HL-60 (cell line): ENCODE data around the gene BTBD7.

ENCODE experiments used
- DNase-seq, 2 experiments: peaks; one replicate each; pipeline ENCODE4 v3.0.0-alpha.2; 2010 to 2020; ENCODE audit warnings: low read depth in 1 of 2, low spot score in 1 of 2
- H3K27ac ChIP-seq: fragments of 250-450 bp; sonication (Bioruptor Pico); replicated peaks from 2 replicates; pipeline ENCODE4 v1.5.1; 2020; ENCODE audit warnings: mild to moderate bottlenecking, moderate library complexity
- H3K27me3 ChIP-seq: fragments of 250-450 bp; sonication (Bioruptor Pico); 2 replicates; pipeline ENCODE4 v1.5.1; 2021; ENCODE audit warnings: mild to moderate bottlenecking, moderate library complexity; ENCODE audit not compliant: insufficient read depth, poor library complexity, severe bottlenecking
- H3K4me3 ChIP-seq: replicated peaks from 2 replicates; pipeline ENCODE4 v1.5.1; 2011; ENCODE audit warnings: mild to moderate bottlenecking, control low read depth, low read length; ENCODE audit not compliant: insufficient read depth
- GABPA ChIP-seq: IDR thresholded peaks from 2 replicates; pipeline ENCODE4 v1.6.1; 2012; ENCODE audit warnings: low read depth
- POLR2AphosphoS5 ChIP-seq: IDR thresholded peaks from 2 replicates; pipeline ENCODE4 v1.6.1; 2012; ENCODE audit warnings: low read depth
- SPI1 ChIP-seq: IDR thresholded peaks from 2 replicates; pipeline ENCODE4 v1.6.1; 2012; ENCODE audit warnings: low read depth, mild to moderate bottlenecking, borderline replicate concordance
- TF ChIP-seq, protein P1 (sequence below): IDR thresholded peaks from one replicate; pipeline ENCODE4 v1.5.1; 2011; ENCODE audit warnings: low read length, control low read depth, inconsistent platforms; ENCODE audit not compliant: insufficient read depth
- TF ChIP-seq, protein P2 (sequence below): IDR thresholded peaks from 2 replicates; pipeline ENCODE4 v1.6.1; 2012; ENCODE audit warnings: low read depth; ENCODE audit not compliant: insufficient replicate concordance

Gene BTBD7

DNA sequence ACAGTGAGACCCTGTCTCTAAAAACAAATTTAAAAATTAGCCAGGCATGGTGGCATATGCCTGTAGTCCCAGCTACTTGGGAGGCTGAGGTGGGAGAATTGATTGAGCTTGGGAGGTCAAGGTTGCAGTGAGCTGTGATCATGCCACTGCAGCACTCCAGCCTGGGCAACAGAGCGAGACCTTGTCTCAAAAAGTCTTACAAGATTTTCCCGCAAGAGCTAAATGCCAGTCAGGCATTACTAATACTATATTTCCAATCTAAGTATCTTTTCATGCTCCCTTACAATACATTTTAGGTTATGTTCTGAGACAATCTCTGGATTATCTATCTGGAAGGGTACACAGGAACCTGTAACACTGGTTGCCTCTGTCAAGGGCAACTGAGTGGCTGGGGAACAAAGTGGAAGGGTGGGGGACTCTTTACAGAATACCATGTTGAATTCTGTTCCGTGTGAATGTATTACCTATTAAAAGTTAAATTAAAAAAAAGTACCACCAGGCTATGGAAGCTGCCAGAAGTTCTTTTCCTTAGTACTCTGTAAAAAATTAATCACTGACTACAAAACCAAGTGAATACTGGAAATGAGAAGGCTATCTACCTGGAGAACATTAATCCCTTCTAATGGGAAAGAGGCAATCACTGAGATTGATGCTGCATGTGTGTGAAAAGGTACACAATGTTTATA is 56.7 kb downstream of the BTBD7 start:
- no peak for DNase-seq

DNA sequence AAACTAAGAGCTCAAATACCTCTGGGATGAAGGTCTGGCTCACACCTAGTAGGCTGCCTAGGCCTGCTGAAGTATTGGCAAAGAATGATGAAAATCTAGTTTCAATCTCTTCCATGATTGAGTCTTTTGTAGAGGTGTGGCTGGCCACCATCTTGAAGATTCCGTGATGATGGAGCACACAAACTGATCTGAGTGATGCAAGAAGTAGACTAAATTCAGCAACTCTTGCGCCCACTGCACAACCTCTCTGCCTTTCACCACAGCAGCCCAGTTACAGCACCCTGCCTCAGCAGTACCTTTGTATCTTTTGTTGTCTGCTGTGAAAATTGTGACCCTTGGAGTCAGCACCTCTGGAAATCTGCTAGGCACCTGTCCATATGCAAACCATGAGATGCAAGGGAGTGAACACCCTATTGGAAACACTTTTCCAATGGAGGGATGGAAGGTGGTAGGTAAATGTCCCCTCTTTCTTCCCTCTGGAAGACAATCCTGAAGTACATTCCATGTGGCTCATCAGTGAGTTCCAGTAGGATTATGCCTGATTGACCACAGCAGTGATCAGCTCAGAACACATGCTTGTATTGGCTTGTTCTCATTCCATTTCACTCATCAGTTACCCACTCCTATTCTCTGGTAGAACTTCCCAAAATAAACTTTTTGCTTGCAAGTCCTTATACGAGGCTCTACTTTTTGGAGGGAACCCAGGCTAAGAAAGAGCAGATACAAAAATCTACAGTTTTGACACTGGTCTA is 58.6 kb downstream of the BTBD7 start:
- no peak for DNase-seq
- H3K27ac ChIP-seq, result no peak overlapping the region
- H3K4me3 ChIP-seq, result no peak overlapping the region
- TF ChIP-seq SPI1 (no peak), GABPA (no peak), POLR2AphosphoS5 (no peak)
- TF ChIP-seq, protein P1, sequence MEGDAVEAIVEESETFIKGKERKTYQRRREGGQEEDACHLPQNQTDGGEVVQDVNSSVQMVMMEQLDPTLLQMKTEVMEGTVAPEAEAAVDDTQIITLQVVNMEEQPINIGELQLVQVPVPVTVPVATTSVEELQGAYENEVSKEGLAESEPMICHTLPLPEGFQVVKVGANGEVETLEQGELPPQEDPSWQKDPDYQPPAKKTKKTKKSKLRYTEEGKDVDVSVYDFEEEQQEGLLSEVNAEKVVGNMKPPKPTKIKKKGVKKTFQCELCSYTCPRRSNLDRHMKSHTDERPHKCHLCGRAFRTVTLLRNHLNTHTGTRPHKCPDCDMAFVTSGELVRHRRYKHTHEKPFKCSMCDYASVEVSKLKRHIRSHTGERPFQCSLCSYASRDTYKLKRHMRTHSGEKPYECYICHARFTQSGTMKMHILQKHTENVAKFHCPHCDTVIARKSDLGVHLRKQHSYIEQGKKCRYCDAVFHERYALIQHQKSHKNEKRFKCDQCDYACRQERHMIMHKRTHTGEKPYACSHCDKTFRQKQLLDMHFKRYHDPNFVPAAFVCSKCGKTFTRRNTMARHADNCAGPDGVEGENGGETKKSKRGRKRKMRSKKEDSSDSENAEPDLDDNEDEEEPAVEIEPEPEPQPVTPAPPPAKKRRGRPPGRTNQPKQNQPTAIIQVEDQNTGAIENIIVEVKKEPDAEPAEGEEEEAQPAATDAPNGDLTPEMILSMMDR, result no peak
- TF ChIP-seq, protein P2, sequence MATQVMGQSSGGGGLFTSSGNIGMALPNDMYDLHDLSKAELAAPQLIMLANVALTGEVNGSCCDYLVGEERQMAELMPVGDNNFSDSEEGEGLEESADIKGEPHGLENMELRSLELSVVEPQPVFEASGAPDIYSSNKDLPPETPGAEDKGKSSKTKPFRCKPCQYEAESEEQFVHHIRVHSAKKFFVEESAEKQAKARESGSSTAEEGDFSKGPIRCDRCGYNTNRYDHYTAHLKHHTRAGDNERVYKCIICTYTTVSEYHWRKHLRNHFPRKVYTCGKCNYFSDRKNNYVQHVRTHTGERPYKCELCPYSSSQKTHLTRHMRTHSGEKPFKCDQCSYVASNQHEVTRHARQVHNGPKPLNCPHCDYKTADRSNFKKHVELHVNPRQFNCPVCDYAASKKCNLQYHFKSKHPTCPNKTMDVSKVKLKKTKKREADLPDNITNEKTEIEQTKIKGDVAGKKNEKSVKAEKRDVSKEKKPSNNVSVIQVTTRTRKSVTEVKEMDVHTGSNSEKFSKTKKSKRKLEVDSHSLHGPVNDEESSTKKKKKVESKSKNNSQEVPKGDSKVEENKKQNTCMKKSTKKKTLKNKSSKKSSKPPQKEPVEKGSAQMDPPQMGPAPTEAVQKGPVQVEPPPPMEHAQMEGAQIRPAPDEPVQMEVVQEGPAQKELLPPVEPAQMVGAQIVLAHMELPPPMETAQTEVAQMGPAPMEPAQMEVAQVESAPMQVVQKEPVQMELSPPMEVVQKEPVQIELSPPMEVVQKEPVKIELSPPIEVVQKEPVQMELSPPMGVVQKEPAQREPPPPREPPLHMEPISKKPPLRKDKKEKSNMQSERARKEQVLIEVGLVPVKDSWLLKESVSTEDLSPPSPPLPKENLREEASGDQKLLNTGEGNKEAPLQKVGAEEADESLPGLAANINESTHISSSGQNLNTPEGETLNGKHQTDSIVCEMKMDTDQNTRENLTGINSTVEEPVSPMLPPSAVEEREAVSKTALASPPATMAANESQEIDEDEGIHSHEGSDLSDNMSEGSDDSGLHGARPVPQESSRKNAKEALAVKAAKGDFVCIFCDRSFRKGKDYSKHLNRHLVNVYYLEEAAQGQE, result no peak
- no peaks in the 10 kb centered on the region for H3K27me3 ChIP-seq

More for the DNA sequence above, 56.7 kb downstream of the BTBD7 start:
- Histone ChIP-seq H3K27ac (no peak overlapping the region), H3K4me3 (no peak overlapping the region), H3K27me3 (no peaks in the 10 kb centered on the region)
- TF ChIP-seq, protein P2, result no peak
- TF ChIP-seq POLR2AphosphoS5 (no peak), GABPA (no peak), SPI1 (no peak)
- TF ChIP-seq, protein P1, result no peak

DNA sequence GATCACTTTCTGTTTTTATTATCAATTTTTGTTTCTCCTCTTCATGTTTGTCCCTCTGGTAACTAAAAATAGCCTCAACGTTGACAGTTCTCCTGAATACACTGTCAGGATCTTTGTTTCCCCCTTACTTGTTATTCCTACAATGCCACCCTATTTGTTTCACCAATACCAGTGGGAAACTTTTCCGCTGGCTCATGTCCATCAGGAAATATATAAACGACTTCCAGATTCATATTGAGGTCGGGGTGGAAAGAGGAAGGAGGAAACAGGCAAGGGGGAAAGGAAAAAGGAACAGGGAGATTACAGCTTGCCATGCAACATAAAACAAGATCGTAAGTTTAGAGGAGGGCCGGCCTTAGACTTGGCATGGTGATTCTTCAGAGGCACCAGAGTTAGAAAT is 61.7 kb downstream of the BTBD7 start:
- TF ChIP-seq POLR2AphosphoS5 (no peak), SPI1 (no peak), GABPA (no peak)
- Histone ChIP-seq H3K27me3 (no peaks in the 10 kb centered on the region), H3K4me3 (no peak overlapping the region), H3K27ac (no peak overlapping the region)
- no peak for DNase-seq

DNA sequence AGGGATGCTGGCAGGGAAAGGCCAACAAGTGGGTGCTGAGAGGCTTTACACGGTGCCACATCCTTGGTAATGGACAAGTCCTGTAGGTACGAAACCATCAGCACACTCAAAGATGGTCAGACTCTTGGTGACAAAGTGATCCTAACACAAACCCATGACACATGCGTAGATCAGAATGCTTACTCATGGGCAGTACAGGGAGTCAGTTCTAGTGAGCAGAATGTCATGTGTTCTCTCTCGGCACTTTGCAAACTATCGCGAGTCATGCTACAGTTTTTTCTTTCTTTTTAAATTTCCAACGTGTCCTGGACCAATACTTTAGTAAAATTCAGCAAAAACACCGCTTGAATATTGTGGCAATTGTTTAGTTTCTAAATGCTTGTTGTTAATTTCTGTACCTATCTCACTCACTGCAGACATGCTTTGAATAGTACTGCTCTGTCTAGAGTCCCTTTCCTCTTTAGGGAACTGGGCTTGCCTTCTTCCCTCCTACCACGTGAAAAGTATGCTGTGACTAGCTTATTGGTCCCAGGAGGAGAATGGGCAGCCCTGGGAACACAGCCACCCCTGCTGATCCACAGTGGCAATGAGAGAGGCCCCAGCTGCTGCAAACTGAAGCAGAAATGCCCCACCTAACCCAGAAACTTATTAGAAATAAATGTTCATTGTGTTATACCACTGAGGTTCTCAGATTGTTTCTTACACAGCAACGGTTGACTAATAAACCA is 63.3 kb downstream of the BTBD7 start:
- DNase-seq, result no peak
- Histone ChIP-seq H3K4me3 (no peak overlapping the region), H3K27me3 (no peaks in the 10 kb centered on the region), H3K27ac (no peak overlapping the region)
- TF ChIP-seq, protein P2, result no peak
- TF ChIP-seq, protein P1, result no peak
- no peak for TF ChIP-seq POLR2AphosphoS5
- TF ChIP-seq GABPA, result no peak
- no peak for TF ChIP-seq SPI1
